HAP-1 (cell line): ENCODE data around the gene CCDC80.

Experiments
- DNase-seq, 2 experiments: peaks; one replicate each; pipeline ENCODE4 v3.0.0-alpha.2; 2016 to 2020; ENCODE audit warnings: low spot score in 2 of 2
- H3K27me3 ChIP-seq: fragments of 250-450 bp; sonication (Bioruptor Pico); 2 replicates; pipeline ENCODE4 v1.5.1; 2020; ENCODE audit warnings: low read depth, mild to moderate bottlenecking, moderate library complexity
- H3K36me3 ChIP-seq: fragments of 250-450 bp; sonication (Bioruptor Pico); replicated peaks from 2 replicates; pipeline ENCODE4 v1.5.1; 2020; ENCODE audit warnings: mild to moderate bottlenecking
- H3K4me1 ChIP-seq: fragments of 250-450 bp; sonication (Bioruptor Pico); 2 replicates; pipeline ENCODE4 v1.5.1; 2020; ENCODE audit warnings: mild to moderate bottlenecking
- H3K4me3 ChIP-seq: fragments of 250-450 bp; sonication (Bioruptor Pico); 2 replicates; pipeline ENCODE4 v1.5.1; 2020; ENCODE audit warnings: mild to moderate bottlenecking, moderate library complexity
- H3K9me3 ChIP-seq: fragments of 250-450 bp; sonication (Bioruptor Pico); 2 replicates; pipeline ENCODE4 v1.5.1; 2020; ENCODE audit warnings: mild to moderate bottlenecking, moderate library complexity
- in situ Hi-C: fragments of 300-500 bp; cut with MboI; formaldehyde crosslinking; loops from 3 replicates; pipeline ENCODE4 v1.14.3; 2020; ENCODE audit warnings: low sequenced_read_pairs, inconsistent platforms, mixed read lengths

Gene CCDC80

DNA sequence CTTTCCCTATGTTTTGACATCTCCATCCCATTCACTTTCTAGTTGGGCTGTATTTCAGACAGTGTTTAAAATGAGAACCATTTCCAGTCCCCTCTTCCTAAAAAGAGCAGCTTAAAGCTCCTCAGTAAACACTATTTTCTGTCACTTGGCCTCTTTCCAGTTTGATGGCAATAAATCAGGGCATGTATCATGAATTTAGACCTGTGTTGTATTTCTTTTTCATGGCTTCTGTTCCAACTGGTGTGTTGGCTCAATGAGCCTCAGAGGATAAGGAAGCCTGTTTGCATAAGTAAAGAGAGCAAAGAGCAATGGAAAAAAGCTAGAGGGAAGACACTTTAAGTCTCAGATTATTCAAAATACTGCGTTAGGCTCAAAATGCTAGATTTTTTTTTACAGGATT lies 7.2 kb downstream of the CCDC80 start:
- in situ Hi-C loops = loop anchor here (25.0 kb wide), 1 partner anchor 654 kb away; no protein-coding TSS in a partner anchor
- DNase-seq = peak; percentile 56 to 91
- H3K9me3 ChIP-seq = no peaks in the 10 kb centered on the region
- no peaks in the 10 kb centered on the region for H3K36me3 ChIP-seq
- H3K4me3 ChIP-seq = no peak overlapping the region
- peaks cover 36% of the 10 kb centered on the region for H3K4me1 ChIP-seq
- no peaks in the 10 kb centered on the region for H3K27me3 ChIP-seq

DNA sequence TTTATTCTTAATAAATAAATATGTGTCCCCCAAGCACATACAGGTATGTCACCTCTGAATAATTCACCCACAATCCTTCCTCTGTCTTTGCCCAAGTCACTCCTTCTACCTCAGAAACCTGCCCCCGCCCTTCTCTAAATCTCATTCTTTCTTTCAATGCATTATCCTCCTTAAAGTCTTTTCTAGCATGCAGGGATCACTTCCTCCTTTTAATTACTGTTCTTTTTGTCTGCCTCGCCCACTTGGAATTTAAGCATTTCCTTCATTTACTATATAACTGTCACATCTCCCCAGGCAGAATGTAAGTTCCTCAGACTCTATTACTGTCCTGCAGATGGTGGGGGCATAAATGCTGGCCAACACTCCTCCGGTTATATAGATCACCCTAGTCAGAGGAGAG lies 7.8 kb downstream of the CCDC80 start:
- Histone ChIP-seq H3K36me3 (no peaks in the 10 kb centered on the region), H3K9me3 (no peaks in the 10 kb centered on the region), H3K4me1 (peaks cover 36% of the 10 kb centered on the region), H3K27me3 (no peaks in the 10 kb centered on the region), H3K4me3 (no peak overlapping the region)
- in situ Hi-C loops = loop anchor here (25.0 kb wide), 1 partner anchor 654 kb away; no protein-coding TSS in a partner anchor
- DNase-seq = peak in 1 of 2 experiments; percentile 37

DNA sequence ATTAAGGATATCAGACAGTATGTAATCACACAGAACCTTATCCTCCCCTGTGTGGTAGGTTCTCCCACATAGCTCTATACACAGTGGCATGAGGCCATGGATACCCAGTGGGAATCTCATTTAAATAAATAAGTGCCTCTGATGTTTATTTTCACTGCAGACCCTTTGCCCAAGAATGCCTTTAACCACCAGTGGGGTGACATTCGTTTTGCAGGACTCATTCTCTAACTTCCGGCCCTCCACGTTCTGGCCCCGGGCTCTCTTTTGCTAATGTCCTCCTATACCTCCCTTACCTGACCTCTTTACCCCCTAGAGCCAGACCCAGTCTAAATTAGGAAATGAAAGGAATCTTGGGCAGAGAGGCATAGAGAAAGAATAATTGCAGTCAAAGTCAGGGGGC lies 8.3 kb downstream of the CCDC80 start:
- peaks cover 36% of the 10 kb centered on the region for H3K4me1 ChIP-seq
- H3K4me3 ChIP-seq = no peak overlapping the region
- no peak for DNase-seq
- H3K9me3 ChIP-seq = no peaks in the 10 kb centered on the region
- in situ Hi-C loops = loop anchor here (25.0 kb wide), 1 partner anchor 655 kb away; no protein-coding TSS in a partner anchor
- H3K36me3 ChIP-seq = no peaks in the 10 kb centered on the region
- no peaks in the 10 kb centered on the region for H3K27me3 ChIP-seq

DNA sequence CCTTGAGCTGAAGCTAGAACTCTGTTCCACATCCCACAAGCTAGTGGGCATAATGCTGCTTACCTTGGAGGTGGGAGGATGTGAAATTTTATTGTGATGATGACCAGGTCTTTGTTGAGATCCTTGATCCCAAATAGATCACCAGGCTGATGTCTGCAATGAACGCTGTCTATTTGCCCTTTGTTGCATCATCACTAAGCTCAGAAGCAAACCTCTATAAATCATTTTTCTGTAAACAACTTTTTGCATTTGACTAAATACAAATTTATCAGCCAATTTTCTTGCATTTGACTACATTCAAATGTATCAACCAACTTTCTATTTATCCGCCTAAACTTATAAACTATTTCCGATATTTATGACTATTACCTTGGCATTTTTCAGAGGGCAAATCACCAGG lies 9.7 kb downstream of the CCDC80 start:
- DNase-seq = no peak
- in situ Hi-C loops = loop anchor here (25.0 kb wide), 1 partner anchor 656 kb away; no protein-coding TSS in a partner anchor
- Histone ChIP-seq H3K36me3 (no peaks in the 10 kb centered on the region), H3K9me3 (no peaks in the 10 kb centered on the region), H3K27me3 (no peaks in the 10 kb centered on the region), H3K4me1 (peaks cover 39% of the 10 kb centered on the region), H3K4me3 (no peak overlapping the region)

DNA sequence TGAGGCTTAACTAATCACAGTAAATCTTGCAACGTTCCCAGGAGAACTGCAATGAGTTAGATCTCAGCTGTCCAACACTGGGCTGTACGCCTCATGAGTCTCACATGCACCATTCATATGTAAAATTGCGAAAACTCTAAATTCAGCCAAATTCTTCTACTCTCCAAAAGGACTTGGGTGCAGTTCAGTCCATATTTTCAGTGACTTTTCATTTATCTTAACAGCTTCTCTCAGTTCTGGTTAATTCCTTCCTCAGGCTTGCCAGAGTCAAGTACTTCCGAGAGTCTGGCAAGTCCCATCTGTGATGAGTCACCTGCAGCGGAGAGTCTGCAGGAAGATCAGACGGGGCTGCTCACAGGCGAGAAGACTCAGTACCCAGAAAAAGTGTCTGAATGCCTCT lies 11.5 kb downstream of the CCDC80 start:
- in situ Hi-C loops = loop anchor here (25.0 kb wide), 1 partner anchor 658 kb away; no protein-coding TSS in a partner anchor
- DNase-seq = no peak
- H3K27me3 ChIP-seq = no peaks in the 10 kb centered on the region
- H3K4me1 ChIP-seq = peaks cover 28% of the 10 kb centered on the region
- H3K9me3 ChIP-seq = no peaks in the 10 kb centered on the region
- H3K36me3 ChIP-seq = no peaks in the 10 kb centered on the region
- H3K4me3 ChIP-seq = no peak overlapping the region

DNA sequence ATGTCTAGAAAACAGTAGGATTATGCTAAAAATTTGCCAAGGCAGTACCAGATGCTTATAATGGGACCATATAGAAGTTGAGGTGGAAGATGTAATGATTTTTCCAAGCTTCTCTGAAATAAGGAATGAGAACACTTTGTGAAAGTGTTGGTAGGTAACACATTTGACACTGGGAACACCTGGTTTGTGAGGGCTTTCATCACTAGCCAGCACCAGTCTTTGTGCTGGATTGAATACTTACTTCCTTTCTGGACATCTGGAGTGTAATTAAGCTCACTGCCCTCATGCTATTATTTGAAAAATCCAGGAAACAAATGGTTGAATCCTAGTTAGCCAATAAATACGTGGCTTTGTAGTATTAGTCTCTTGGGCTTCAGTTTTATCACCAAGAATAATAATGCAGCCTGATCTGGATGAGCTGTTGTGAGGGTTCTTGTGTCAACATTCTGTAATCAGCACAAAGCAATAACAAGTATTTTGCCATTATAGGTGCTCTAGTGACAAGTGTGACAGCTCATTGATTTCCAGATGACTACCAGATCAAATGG lies 12.9 kb downstream of the CCDC80 start:
- in situ Hi-C loops = loop anchor here (25.0 kb wide), 1 partner anchor 659 kb away; no protein-coding TSS in a partner anchor
- Histone ChIP-seq H3K4me1 (peaks cover 14% of the 10 kb centered on the region), H3K9me3 (no peaks in the 10 kb centered on the region), H3K36me3 (no peaks in the 10 kb centered on the region), H3K4me3 (no peak overlapping the region), H3K27me3 (no peaks in the 10 kb centered on the region)
- DNase-seq = no peak

DNA sequence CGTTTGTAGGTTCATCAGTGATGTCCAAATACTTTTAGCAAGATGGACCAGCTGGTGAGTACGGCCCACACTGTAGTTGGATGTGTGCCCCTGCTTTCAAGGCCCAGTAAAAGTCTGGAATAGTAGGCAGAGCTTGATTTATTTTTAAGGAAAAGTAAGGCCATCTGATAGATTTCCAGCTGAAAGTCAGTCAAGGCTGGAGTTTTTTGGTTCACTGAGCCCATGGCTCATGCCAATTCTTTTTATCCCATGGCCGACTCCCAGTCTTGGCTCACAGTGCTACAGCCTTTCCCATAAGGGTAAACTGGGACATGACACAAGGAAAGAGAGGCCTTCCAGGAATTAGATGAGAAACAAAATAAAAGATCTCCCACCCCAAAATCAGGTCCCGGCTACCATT lies 13.5 kb downstream of the CCDC80 start:
- Histone ChIP-seq H3K4me3 (no peak overlapping the region), H3K4me1 (peaks cover 8% of the 10 kb centered on the region), H3K36me3 (no peaks in the 10 kb centered on the region), H3K27me3 (no peaks in the 10 kb centered on the region), H3K9me3 (no peaks in the 10 kb centered on the region)
- in situ Hi-C loops = loop anchor here (25.0 kb wide), 1 partner anchor 660 kb away; no protein-coding TSS in a partner anchor
- no peak for DNase-seq

DNA sequence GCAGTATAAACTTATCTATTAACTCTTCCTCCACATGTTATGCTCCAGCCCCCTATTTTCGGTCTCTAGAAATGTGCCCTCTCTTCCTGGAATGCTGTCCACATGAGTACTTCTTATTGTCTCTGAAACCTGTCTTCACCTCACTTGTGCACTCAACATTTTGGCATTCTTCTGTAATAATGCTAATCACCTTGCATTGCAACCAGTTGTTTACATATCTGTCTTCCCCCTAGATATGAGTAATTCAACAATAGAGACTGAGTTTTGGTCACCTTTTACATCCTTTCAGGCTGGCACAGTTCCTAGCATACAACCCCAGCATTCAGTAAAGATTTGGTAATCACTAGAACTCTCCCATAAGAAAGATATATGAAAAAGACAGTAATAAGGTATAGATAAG lies 17.2 kb downstream of the CCDC80 start:
- in situ Hi-C loops = no loop called here
- no peak for DNase-seq
- no peaks in the 10 kb centered on the region for H3K36me3 ChIP-seq

DNA sequence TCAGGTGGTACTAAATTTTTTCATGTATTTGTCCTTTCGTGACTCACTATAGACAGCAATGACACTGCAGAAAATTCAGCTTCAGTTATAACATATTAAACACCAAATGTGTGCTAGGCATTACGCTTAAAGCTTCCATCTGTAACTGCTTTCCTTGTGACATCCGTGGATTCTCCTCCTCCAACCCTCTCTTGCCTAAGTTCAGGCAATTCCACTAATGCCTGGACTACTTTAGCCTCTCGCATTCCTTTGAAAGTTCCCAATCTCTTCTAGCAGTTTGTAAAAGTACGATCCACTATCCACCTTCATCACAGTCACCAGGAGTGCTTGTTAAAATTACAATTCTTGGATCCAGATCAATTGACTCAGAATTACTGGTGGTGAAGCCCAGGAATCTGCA lies 17.7 kb downstream of the CCDC80 start:
- in situ Hi-C loops = no loop called here
- H3K4me1 ChIP-seq = peaks cover 2% of the 10 kb centered on the region; the same call in 1 of the 2 replicates
- no peaks in the 10 kb centered on the region for H3K9me3 ChIP-seq
- no peaks in the 10 kb centered on the region for H3K27me3 ChIP-seq
- DNase-seq = no peak
- no peaks in the 10 kb centered on the region for H3K36me3 ChIP-seq
- H3K4me3 ChIP-seq = no peak overlapping the region

More for the DNA sequence above, 17.2 kb downstream of the CCDC80 start:
- Histone ChIP-seq H3K27me3 (no peaks in the 10 kb centered on the region), H3K4me1 (peaks cover 2% of the 10 kb centered on the region; the same call in 1 of the 2 replicates), H3K9me3 (no peaks in the 10 kb centered on the region), H3K4me3 (no peak overlapping the region)

DNA sequence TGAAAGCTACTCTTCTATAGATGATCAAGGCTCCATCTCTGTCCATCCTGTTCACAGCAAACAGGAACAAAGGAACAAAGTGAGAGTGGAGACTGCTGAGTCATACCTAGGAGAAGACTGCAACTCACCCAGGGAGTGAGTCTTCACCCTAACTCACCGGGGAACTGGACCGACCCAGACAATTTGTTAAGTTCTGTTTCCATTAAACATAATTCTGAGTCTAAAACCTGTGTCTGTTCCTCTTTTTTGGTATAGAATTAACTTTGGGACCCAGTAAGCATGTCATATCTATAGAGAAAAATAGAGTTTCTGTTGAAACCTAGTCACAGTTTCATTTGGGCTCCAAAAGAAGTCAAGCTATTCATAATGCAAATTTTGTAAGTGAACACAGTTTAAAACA lies 21.6 kb downstream of the CCDC80 start:
- in situ Hi-C loops = no loop called here
- no peaks in the 10 kb centered on the region for H3K36me3 ChIP-seq
- no peaks in the 10 kb centered on the region for H3K27me3 ChIP-seq
- no peak overlapping the region for H3K4me3 ChIP-seq
- H3K4me1 ChIP-seq = peaks cover 5% of the 10 kb centered on the region
- H3K9me3 ChIP-seq = no peaks in the 10 kb centered on the region
- no peak for DNase-seq

DNA sequence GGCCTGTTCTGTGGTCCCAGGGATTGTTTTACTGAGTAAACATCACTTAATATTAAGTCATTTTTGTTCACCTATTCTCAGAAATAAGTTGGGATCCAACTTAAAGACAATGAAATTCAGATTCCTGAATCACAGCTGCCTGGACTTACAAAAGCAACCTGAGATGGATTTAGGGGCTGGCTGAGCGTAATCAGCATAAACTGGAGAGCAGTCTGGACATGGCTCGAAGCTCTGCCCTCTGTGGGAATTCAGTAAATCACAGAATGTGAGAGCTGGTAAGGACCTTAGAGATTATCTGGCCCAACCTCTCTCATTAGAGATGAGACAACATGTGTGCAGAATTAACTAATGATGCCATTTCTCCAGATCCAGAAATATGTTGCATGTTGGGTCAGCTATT lies 23.7 kb downstream of the CCDC80 start:
- no peaks in the 10 kb centered on the region for H3K36me3 ChIP-seq
- H3K4me1 ChIP-seq = peaks cover 6% of the 10 kb centered on the region
- in situ Hi-C loops = no loop called here

DNA sequence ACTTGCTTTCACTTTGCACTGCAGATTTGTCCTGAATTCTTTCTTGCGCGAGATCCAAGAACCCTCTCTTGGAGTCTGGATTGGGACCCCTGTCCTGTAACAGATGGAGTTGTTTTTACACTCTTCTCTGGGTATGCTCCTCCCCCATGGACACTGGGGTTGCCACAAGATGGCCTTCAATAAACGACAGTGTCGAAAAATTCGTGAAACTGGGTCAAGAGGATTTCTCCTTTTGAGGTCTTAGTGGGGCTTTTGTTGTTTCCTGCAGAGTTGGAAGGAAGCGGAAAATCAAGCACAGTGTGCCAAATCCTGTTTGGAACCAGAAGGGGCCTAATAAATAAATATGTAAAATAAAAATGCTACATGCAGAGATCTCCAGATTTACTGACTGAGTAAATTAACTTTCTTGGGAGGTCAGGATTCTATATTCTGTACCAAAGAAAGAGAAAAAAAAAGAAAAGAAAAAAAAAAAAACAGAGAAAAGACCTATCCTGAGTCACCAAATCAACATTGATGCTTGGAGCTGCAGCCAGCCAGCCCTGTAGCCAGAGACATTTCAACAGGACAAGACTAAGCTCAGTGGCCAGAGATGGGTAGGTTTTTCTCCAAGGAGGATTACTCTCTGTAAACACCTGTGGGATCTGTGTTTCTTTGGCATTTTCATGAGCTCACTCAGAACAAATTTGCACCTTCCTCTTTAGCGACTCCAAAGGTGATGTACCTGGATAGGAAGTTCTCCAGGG lies 24.8 kb downstream of the CCDC80 start:
- H3K4me3 ChIP-seq = no peak overlapping the region
- peaks cover 8% of the 10 kb centered on the region for H3K4me1 ChIP-seq
- no peaks in the 10 kb centered on the region for H3K36me3 ChIP-seq
- DNase-seq = no peak
- no peaks in the 10 kb centered on the region for H3K27me3 ChIP-seq
- no peaks in the 10 kb centered on the region for H3K9me3 ChIP-seq
- in situ Hi-C loops = no loop called here

More for the DNA sequence above, 23.7 kb downstream of the CCDC80 start:
- Histone ChIP-seq H3K4me3 (no peak overlapping the region), H3K9me3 (no peaks in the 10 kb centered on the region), H3K27me3 (no peaks in the 10 kb centered on the region)
- DNase-seq = no peak

DNA sequence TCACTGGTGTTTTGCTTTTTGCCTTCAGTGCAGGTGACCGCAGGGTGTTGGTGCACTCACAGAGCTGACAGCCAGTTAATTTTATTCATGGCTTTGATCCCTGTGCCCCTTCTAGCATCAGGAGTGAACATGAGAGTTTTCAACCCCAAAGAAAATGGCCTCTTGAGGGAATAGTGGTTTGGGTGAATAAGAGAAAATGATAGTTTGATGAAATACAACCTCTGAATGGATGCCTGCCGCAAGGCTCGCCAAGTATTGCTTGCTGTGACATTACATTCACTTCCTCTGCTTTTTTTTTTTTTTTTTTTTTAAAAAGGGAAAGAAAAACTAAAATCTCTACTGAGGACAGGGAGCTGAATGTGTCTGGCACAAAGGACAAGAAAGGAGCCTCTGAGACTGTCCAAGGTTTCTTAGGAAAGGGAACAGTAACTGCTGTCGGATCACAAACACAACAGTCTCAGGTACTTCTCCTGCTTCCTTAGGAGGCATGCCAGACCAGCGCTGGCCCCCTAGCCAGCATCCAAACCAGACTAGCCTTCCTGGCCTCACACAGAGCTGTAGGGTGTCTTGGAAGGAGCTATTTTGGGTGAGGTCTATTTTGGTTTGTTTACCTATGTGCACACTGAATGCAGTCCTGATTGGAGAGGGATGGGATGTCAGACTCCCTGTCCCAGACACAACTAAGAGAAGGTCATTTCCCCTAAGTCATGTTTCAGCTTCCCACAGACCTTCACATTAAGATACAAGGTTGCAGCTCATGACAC lies 29.0 kb downstream of the CCDC80 start:
- Histone ChIP-seq H3K4me3 (no peak overlapping the region), H3K36me3 (no peaks in the 10 kb centered on the region), H3K27me3 (no peaks in the 10 kb centered on the region), H3K4me1 (peaks cover 13% of the 10 kb centered on the region), H3K9me3 (no peaks in the 10 kb centered on the region)
- DNase-seq = no peak
- in situ Hi-C loops = no loop called here

DNA sequence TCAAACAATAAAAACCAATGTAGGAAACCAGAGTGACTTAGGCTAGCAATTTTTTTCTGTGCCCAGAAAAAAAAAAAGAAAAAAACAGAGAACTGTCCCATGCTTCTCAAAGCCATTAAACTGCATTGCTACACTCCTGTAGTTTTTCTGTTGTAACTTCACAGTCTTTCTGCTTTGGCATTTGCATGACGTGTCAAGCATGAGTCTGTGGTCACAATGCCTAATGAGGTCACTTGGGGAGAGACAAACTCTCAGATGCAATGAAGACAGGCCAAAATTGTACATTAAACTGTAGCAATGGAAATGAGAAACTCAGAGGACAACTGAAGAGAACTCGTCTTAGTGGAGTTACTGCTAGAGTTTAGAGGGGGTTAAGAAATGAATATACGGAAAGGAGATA lies 30.8 kb downstream of the CCDC80 start:
- Histone ChIP-seq H3K4me3 (no peak overlapping the region), H3K27me3 (no peaks in the 10 kb centered on the region), H3K9me3 (no peaks in the 10 kb centered on the region), H3K4me1 (peaks cover 10% of the 10 kb centered on the region), H3K36me3 (no peaks in the 10 kb centered on the region)
- DNase-seq = no peak
- in situ Hi-C loops = no loop called here
